K562 (cell line): Measurements from ENCODE around the gene ZMYND8. TPM values are rescaled to one million over a fixed set of nuclear protein-coding genes. Genes with fewer than 3 reads are reported as not detected.

Source experiments
- ATAC-seq: fragments of 200-7000 bp; cut with Tn5 transposase; 3 replicates; pipeline ENCODE4 v1.9.1; 2020; ENCODE audit warnings: moderate library complexity
- BruUV-seq: library from RNA; stranded (reverse); fragments of 400-500 nt; replicated peaks from 2 replicates; lab custom pipeline; 2021; lab: Mats Ljungman, UMichigan
- CTCF ChIA-PET: fragments of 300-600 bp; formaldehyde crosslinking; extraction: SDS; loops from one replicate; lab custom pipeline; 2021; ENCODE audit warnings: low intra/inter-chr PET ratio; lab: Yijun Ruan, JAX
- POLR2A ChIA-PET: fragments of 300-600, 350-650 bp; sonication (Branson Sonifier 250); formaldehyde crosslinking; extraction: SDS; loops from one replicate; lab custom pipeline; 2021; ENCODE audit warnings: antibody characterized with exemption, inconsistent platforms; lab: Yijun Ruan, JAX
- DNase-seq, 4 experiments: peaks; one replicate each; pipeline versions ENCODE4 v3.0.0 to v3.0.0-alpha.2; 2011 to 2018; ENCODE audit warnings: low spot score in 3 of 4, mixed read lengths in 3 of 4; ENCODE audit errors: extremely low read depth in 1 of 4
- FAIRE-seq: peaks from 2 replicates; lab custom pipeline; 2011; peaks lifted over from hg19 to GRCh38; lab: Jason Lieb, UNC
- H2AFZ ChIP-seq: 2 replicates; pipeline ENCODE4 v1.6.0; 2011; ENCODE audit warnings: low read depth, low read length, control low read depth, inconsistent platforms
- H3K27ac ChIP-seq: fragments of 200-600 bp; 3 replicates; pipeline ENCODE4 v1.8.0; 2011; ENCODE audit warnings: low read depth, mild to moderate bottlenecking, control low read depth, inconsistent platforms, low read length, moderate library complexity, mixed read lengths; ENCODE audit errors: extremely low read depth
- H3K27me3 ChIP-seq, 2 experiments: fragments of 300-600 bp in 1 of 2; 2 replicates in 1 of 2; 3 replicates in 1 of 2; pipeline versions ENCODE4 v1.6.0 to v1.8.0; 2011; ENCODE audit warnings: inconsistent platforms in 2 of 2, low read length in 2 of 2, mild to moderate bottlenecking in 1 of 2, mixed read lengths in 1 of 2, moderate library complexity in 1 of 2; ENCODE audit not compliant: control insufficient read depth in 2 of 2, insufficient read depth in 2 of 2
- H3K36me3 ChIP-seq: fragments of 300-600 bp; 3 replicates; pipeline ENCODE4 v1.8.0; 2011; ENCODE audit warnings: mild to moderate bottlenecking, low read length, inconsistent platforms; ENCODE audit not compliant: control insufficient read depth, insufficient read depth
- H3K4me1 ChIP-seq, 2 experiments: fragments of 200-600 bp in 1 of 2; replicated peaks in 1 of 2; 2 replicates in 1 of 2; 3 replicates in 1 of 2; pipeline versions ENCODE4 v1.5.1 to v1.8.0; 2011; ENCODE audit warnings: inconsistent platforms in 2 of 2, low read length in 2 of 2, mild to moderate bottlenecking in 1 of 2, mixed read lengths in 1 of 2, moderate library complexity in 1 of 2; ENCODE audit not compliant: control insufficient read depth in 2 of 2, insufficient read depth in 2 of 2
- H3K4me2 ChIP-seq: 2 replicates; pipeline ENCODE4 v1.6.1; 2011; ENCODE audit warnings: low read length, control low read depth, inconsistent platforms, mixed read lengths; ENCODE audit not compliant: insufficient read depth
- H3K4me3 ChIP-seq: fragments of 200-600 bp; sonication (generic), shearing (Covaris generic); 2 replicates; pipeline ENCODE4 v1.5.1; 2016; ENCODE audit warnings: control low read depth, inconsistent platforms
- H3K79me2 ChIP-seq: fragments of 200-600 bp; 3 replicates; pipeline ENCODE4 v1.8.0; 2011; ENCODE audit warnings: low read length, inconsistent platforms; ENCODE audit not compliant: control insufficient read depth, insufficient read depth
- H3K9ac ChIP-seq, 2 experiments: 2 replicates each; pipeline versions ENCODE4 v1.6.0 to v1.6.1; 2011; ENCODE audit warnings: low read depth in 2 of 2, low read length in 2 of 2, control low read depth in 1 of 2, inconsistent platforms in 1 of 2, mild to moderate bottlenecking in 1 of 2, mixed read lengths in 1 of 2; ENCODE audit not compliant: insufficient read depth in 1 of 2
- H3K9me1 ChIP-seq: one replicate; pipeline ENCODE4 v1.6.0; 2011; ENCODE audit warnings: inconsistent platforms, mild to moderate bottlenecking, low read length, moderate library complexity; ENCODE audit not compliant: control insufficient read depth, insufficient read depth
- H3K9me3 ChIP-seq: replicated peaks from 2 replicates; pipeline ENCODE4 v1.5.1; 2011; ENCODE audit warnings: low read depth, low read length, inconsistent platforms; ENCODE audit not compliant: control insufficient read depth, insufficient read depth
- H4K20me1 ChIP-seq: replicated peaks from 2 replicates; pipeline ENCODE4 v1.6.1; 2011; ENCODE audit warnings: low read length, inconsistent platforms, mixed read lengths; ENCODE audit not compliant: control insufficient read depth, insufficient read depth
- AFF4 ChIP-seq: sonication (generic); formaldehyde crosslinking; IDR thresholded peaks from 2 replicates; pipeline ENCODE4 v1.8.0; 2023; ENCODE audit warnings: mild to moderate bottlenecking, missing genetic modification reagents
- ARID1B ChIP-seq: fragments of 450-650 bp; IDR thresholded peaks from 2 replicates; pipeline ENCODE4 v1.6.1; 2016; ENCODE audit warnings: antibody characterized with exemption, mild to moderate bottlenecking, inconsistent platforms
- FIP1L1 ChIP-seq: fragments of 200-400 bp; formaldehyde crosslinking; IDR thresholded peaks from 2 replicates; pipeline ENCODE4 v1.6.1; 2018; ENCODE audit warnings: mild to moderate bottlenecking, low read depth, low read length; ENCODE audit not compliant: poor library complexity, severe bottlenecking
- KLF1 ChIP-seq: fragments of 450-650 bp; IDR thresholded peaks from 2 replicates; pipeline ENCODE4 v1.6.1; 2016; ENCODE audit warnings: missing genetic modification characterization, missing compliant biosample characterization
- PKNOX1 ChIP-seq: fragments of 450-650 bp; IDR thresholded peaks from 2 replicates; pipeline ENCODE4 v1.6.1; 2016
- RFX1 ChIP-seq: fragments of 450-650 bp; IDR thresholded peaks from 2 replicates; pipeline ENCODE4 v1.6.1; 2016; ENCODE audit warnings: mild to moderate bottlenecking, moderate library complexity
- TBP ChIP-seq: optimal IDR thresholded peaks from 2 replicates; pipeline ENCODE3; 2011; ENCODE audit warnings: low read depth, low read length, improper control_type of control experiment
- WGBS: fragments of 100-300 bp; shearing (Covaris generic); methylation state at CpG from one replicate; pipeline ENCODE4 v1.1.6; 2016; ENCODE audit warnings: low coverage, mixed read lengths; ENCODE audit not compliant: insufficient coverage; ENCODE audit errors: missing lambda C conversion rate; 5-methylcytosine and 5-hydroxymethylcytosine counted together
- in situ Hi-C: fragments of 300-500 bp; cut with MboI; formaldehyde crosslinking; loops from 4 replicates; pipeline ENCODE4 v1.15.0; 2018; ENCODE audit warnings: inconsistent platforms, mixed read lengths
- intact Hi-C: fragments of 100-400 bp; cut with micrococcal nuclease; formaldehyde crosslinking; loops from 2 replicates; pipeline ENCODE4 v1.14.2; 2022
- polyA plus RNA-seq, 8 experiments: library from polyadenylated mRNA; depleted of rRNA in 4 of 8; stranded (reverse) in 5 of 8; unstranded in 3 of 8; fragments of >200 nt; fragmentation: Nextera tagmentation in 2 of 8; fragmentation: Illumina TruSeq in 1 of 8; extraction: Ambion mirVana in 2 of 8; extraction: Trizol in 1 of 8; gene quantifications; 2 replicates each; pipeline versions ENCODE4 v1.2.1 to v1.2.3, GENCODE V29; 2011 to 2014; ENCODE audit warnings: inconsistent platforms in 1 of 8, missing spikeins in 1 of 8
- total RNA-seq, 7 experiments: library from RNA; depleted of rRNA in 6 of 7; stranded (reverse); fragments of >200 nt in 6 of 7; fragmentation: Illumina TruSeq in 2 of 7; extraction: Trizol in 2 of 7; gene quantifications; 2 replicates each; pipeline versions ENCODE4 v1.2.1 to v1.2.3, GENCODE V29; 2011 to 2021; ENCODE audit warnings: low replicate concordance in 1 of 7

Gene ZMYND8
- total and polyA plus RNA-seq, 9 of the 15 experiments (the other 6 are each of a cell fraction or from before 2014, with no cell fraction given), result 31.8 to 148 (median 71.9) TPM

- TF ChIP-seq AFF4 (CRISPR knock-in tag) (peak; percentile 24; the same call in 1 of the 2 replicates), RFX1 (0 out of 2 replicates have a peak, but pooled peaks have one; percentile 14)
- TF ChIP-seq, all 486 proteins: peak for 11
Measured at GRCh38 chr20:47318027-47318585, 38.4 kb downstream of the ZMYND8 start (continued).

GRCh38 chr20:47317127-47317895, 39.2 kb downstream of the ZMYND8 start:
- H3K4me1 ChIP-seq, result peaks cover 60 to 66% of the 10 kb centered on the region in 2 experiments
- H3K27me3 ChIP-seq, result no peaks in the 10 kb centered on the region
- ATAC-seq, result peak; percentile 70
- peaks cover 77% of the 10 kb centered on the region for H3K36me3 ChIP-seq
- peaks cover 99% of the 10 kb centered on the region for H3K79me2 ChIP-seq
- H4K20me1 ChIP-seq, result peaks cover 41% of the 10 kb centered on the region
- peak; percentile 75 to 96 (median 82) for DNase-seq
- H2AFZ ChIP-seq, result no peak overlapping the region
- H3K27ac ChIP-seq, result peak overlapping the region; percentile 89
- peaks cover 8% of the 10 kb centered on the region for H3K9me1 ChIP-seq
- peak overlapping the region; percentile 69 to 84 for H3K9ac ChIP-seq
- no peaks in the 10 kb centered on the region for H3K9me3 ChIP-seq
- ChIA-PET POLR2A (interaction anchor here (0.7 to 6.4 kb wide), 11 partner anchors 10 to 453 kb away, joined by 3 to 70 read pairs (median 3); no protein-coding TSS in a partner anchor), CTCF (no interaction called here)
- H3K4me2 ChIP-seq, result peak overlapping the region; percentile 83
- FAIRE-seq, result peak; percentile 92
- 9% methylated on average over 13 of the region's 13 CpGs for WGBS
- BruUV-seq, result TSS peak; percentile 78
- no peak overlapping the region for H3K4me3 ChIP-seq
- in situ Hi-C loops, result no loop called here
- intact Hi-C loops, result loop anchor here (5.0 kb wide), 2 partner anchors 40 to 65 kb away; partner anchors contain the start of gene ZMYND8
- 0 out of 2 replicates have a peak, but pooled peaks have one; percentile 44 for TF ChIP-seq KLF1 (tag)
- TF ChIP-seq TBP, result peak; percentile 22
- TF ChIP-seq ARID1B, result peak; percentile 74
- TF ChIP-seq FIP1L1, result no peak
- peak; percentile 15; the same call in 1 of the 2 replicates for TF ChIP-seq PKNOX1
